NB4 (cell line): Measurements from ENCODE around the gene ETV6.

ENCODE experiments used
- DNase-seq: peaks from one replicate; pipeline ENCODE4 v3.0.0; 2010; ENCODE audit warnings: low read depth
- H3K4me3 ChIP-seq: one replicate; pipeline ENCODE4 v1.5.1; 2011; ENCODE audit warnings: mild to moderate bottlenecking, low read depth, low read length, moderate library complexity
- CTCF ChIP-seq: IDR thresholded peaks from one replicate; pipeline ENCODE4 v1.5.1; 2012; ENCODE audit warnings: low read depth, low read length
- MAX ChIP-seq: IDR thresholded peaks from 2 replicates; pipeline ENCODE4 v1.6.1; 2011; ENCODE audit warnings: low read depth, low read length
- MYC ChIP-seq: IDR thresholded peaks from 2 replicates; pipeline ENCODE4 v1.6.1; 2011; ENCODE audit warnings: low read depth, low read length
- POLR2A ChIP-seq: IDR thresholded peaks from 2 replicates; pipeline ENCODE4 v1.6.1; 2011; ENCODE audit warnings: mild to moderate bottlenecking; ENCODE audit not compliant: insufficient read length; ENCODE audit errors: extremely low read depth

Gene ETV6

GRCh38 chr12:11804130-11804529 is 154.7 kb downstream of the ETV6 start:
- no peak for DNase-seq
- no peak overlapping the region for H3K4me3 ChIP-seq
- TF ChIP-seq CTCF (no peak), MYC (no peak)

DNA sequence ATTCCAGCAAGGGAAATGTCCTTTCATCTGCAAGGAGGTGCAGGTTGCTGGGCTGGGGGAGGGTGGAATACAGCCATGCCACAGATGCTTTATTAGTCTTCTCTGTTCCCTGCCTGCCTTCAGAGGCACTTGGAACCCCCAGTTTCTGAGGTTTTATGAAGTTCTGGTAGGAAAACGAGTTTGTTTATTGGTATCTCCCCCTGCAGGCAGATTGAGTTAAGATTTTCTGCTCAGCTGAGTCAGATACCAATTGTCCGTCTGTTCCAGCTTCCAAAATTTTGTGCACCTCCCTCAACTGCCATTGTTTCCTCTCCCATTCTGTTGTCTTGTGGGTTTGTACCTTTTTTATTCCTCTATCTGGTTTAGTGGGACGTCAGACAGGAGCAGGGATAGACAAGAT is 155.6 kb downstream of the ETV6 start:
- no peak overlapping the region for H3K4me3 ChIP-seq
- DNase-seq = peak; percentile 66
- no peak for TF ChIP-seq MYC
- 0 out of 2 replicates have a peak, but pooled peaks have one; percentile 9 for TF ChIP-seq MAX

DNA sequence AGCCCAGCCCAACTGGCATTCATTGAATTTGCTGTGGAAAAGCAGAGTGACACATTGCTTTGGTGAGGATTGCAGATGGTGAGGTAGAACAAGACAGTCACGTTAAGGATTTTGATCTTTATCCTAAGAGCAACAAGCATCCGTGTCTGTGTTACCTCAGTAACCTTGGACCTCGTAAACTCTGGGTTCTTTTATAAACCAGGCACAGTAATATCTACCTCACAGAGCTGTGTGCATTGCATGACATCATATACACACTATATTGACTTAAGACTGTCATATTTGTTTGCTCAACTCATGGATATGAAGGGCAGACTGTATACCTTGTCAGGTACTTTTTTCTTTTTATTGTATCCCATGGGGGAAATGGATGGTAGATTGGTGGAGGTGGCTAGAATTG is 156.2 kb downstream of the ETV6 start:
- no peak overlapping the region for H3K4me3 ChIP-seq
- no peak for DNase-seq

GRCh38 chr12:11807458-11807857 is 158.0 kb downstream of the ETV6 start:
- DNase-seq = no peak
- TF ChIP-seq POLR2A (no peak), MYC (no peak), MAX (no peak), CTCF (no peak)
- H3K4me3 ChIP-seq = no peak overlapping the region

More for the DNA sequence above, 156.2 kb downstream of the ETV6 start:
- TF ChIP-seq CTCF (no peak), MYC (no peak), POLR2A (no peak), MAX (no peak)

GRCh38 chr12:11808931-11809330 is 159.5 kb downstream of the ETV6 start:
- H3K4me3 ChIP-seq = no peak overlapping the region
- DNase-seq = peak; percentile 51
- TF ChIP-seq MAX = no peak

DNA sequence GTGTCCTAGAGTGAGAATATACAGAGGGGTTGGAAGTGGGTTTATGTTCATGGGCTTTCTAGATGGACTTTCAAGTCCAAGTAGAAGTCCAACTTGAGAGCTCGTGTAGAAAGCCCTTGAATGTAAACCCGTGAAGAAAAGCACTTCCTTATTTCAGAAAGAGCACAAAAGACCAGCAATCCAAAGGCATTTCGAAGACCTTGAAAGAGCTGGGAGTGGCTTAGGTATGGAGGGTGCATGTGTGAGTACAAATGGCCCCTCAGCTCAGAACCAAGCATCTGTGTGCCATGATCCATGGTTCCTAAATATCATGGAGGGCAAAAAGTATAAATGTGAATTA is 160.7 kb downstream of the ETV6 start:
- TF ChIP-seq POLR2A (no peak), MAX (no peak), CTCF (no peak), MYC (no peak)

DNA sequence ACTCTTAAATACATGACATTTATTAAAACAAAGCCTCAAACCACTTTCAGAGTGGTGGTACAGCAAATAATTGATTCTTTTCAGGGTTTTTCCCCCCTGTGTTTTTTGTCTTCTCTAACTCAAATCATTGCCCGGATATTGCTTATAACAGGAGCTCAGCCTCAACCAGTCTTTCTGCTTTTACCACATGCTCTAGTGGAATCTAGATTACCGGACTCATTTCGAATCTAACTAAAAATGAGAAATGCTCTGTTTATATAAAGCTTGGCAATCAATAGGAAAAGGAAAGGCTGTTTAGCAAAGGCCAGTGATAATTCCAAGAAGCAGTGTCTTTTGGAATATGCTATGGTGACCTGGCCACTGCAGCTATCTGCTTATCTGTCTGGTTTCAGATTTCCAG is 161.5 kb downstream of the ETV6 start:
- H3K4me3 ChIP-seq = no peak overlapping the region
- TF ChIP-seq CTCF (no peak), MAX (no peak), POLR2A (no peak), MYC (no peak)
- no peak for DNase-seq

More for the DNA sequence above, 160.7 kb downstream of the ETV6 start:
- H3K4me3 ChIP-seq = peak overlapping the region; percentile 6
- peak; percentile 77 for DNase-seq
